ENCODE measurements around the gene SCAMP1.

GRCh38 chr5:78447775-78448424, 87.5 kb downstream of the SCAMP1 start:
- TF ChIP-seq POLR2A (IDR thresholded peaks at IDR 0.05) (no peak), CTCF (IDR thresholded peaks at IDR 0.05) (no peak)

Measured in uterus (tissue), 2 donors.